Peyer's patch (tissue), 4 donors: ENCODE data around the gene KCNAB1.

ENCODE experiments used
- POLR2A ChIP-seq, 2 donors: fragments of 450-650 bp; IDR thresholded peaks; one replicate each; pipeline ENCODE4 v1.5.1; 2017; ENCODE audit warnings: antibody characterized with exemption in 2 of 2, mild to moderate bottlenecking in 2 of 2, moderate library complexity in 2 of 2
- TF ChIP-seq, protein P1 (sequence below), 6 experiments: fragments of 450-650 bp in 4 of 6; fragments of 200-600 bp in 2 of 6; sonication (generic) in 1 of 6; IDR thresholded peaks; one replicate each; pipeline ENCODE4 v1.5.1; 2017 to 2019; ENCODE audit warnings: antibody characterized with exemption in 6 of 6, mild to moderate bottlenecking in 3 of 6, moderate library complexity in 1 of 6

DNA sequence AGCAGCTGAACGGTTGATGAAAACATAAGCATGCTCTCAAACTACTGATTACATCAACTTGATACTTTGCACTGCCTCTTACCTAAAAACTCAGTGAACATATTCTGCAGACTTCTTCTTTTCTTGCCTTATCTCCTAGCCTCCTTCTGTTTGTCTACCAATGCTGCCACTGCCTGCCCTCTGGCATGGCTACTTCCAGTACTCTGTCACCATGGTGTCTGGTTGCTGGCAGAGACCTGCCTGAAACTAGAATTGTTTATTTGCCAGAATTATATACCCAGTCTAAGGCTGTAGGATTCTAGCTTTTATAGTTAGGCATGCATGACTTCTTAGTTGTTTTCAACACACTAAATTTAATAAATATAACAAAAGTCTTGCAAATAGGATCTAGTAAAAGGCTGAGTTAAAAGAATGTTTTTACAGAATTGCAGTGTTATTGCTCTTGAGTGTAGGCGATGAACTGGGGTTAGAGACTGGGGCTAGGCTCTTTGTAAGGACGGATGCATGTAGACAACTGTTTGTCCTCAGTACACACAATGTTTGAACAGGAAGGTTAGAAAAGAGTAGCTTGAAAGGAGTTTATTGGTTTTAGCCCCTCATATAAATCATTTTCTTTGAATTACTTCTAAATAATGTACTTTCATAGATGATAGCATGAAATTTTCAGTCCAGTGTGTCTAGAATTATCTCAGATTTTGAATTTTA lies 116.3 kb downstream of the KCNAB1 start:
- TF ChIP-seq, protein P1, sequence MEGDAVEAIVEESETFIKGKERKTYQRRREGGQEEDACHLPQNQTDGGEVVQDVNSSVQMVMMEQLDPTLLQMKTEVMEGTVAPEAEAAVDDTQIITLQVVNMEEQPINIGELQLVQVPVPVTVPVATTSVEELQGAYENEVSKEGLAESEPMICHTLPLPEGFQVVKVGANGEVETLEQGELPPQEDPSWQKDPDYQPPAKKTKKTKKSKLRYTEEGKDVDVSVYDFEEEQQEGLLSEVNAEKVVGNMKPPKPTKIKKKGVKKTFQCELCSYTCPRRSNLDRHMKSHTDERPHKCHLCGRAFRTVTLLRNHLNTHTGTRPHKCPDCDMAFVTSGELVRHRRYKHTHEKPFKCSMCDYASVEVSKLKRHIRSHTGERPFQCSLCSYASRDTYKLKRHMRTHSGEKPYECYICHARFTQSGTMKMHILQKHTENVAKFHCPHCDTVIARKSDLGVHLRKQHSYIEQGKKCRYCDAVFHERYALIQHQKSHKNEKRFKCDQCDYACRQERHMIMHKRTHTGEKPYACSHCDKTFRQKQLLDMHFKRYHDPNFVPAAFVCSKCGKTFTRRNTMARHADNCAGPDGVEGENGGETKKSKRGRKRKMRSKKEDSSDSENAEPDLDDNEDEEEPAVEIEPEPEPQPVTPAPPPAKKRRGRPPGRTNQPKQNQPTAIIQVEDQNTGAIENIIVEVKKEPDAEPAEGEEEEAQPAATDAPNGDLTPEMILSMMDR (IDR thresholded peaks at IDR 0.05), result no peak
- TF ChIP-seq POLR2A (IDR thresholded peaks at IDR 0.05), result no peak
